GM21360 (cell line): ENCODE data around the gene LAPTM5.

Experiments
- ATAC-seq: cut with Tn5 transposase; IDR thresholded peaks from one replicate; pipeline ENCODE4 v1.9.1; 2021; ENCODE audit warnings: mild to moderate bottlenecking, moderate library complexity; ENCODE audit not compliant: unreplicated experiment

LAPTM5 gene

GRCh38 chr1:30745156-30745833, 12.3 kb downstream of the LAPTM5 start:
- no peak for ATAC-seq

- ATAC-seq: no peak
Measured at GRCh38 chr1:30744060-30744756, 13.4 kb downstream of the LAPTM5 start.

GRCh38 chr1:30743584-30744059, 14.0 kb downstream of the LAPTM5 start:
- ATAC-seq: no peak

GRCh38 chr1:30742963-30743559, 14.5 kb downstream of the LAPTM5 start:
- no peak for ATAC-seq

GRCh38 chr1:30742300-30742962, 15.1 kb downstream of the LAPTM5 start:
- no peak for ATAC-seq

- no peak for ATAC-seq
Measured at GRCh38 chr1:30741239-30741894, 16.2 kb downstream of the LAPTM5 start.

- no peak for ATAC-seq
Measured at GRCh38 chr1:30740251-30741238, 17.0 kb downstream of the LAPTM5 start.

GRCh38 chr1:30739601-30740000, 18.0 kb downstream of the LAPTM5 start:
- no peak for ATAC-seq

- no peak for ATAC-seq
Measured at GRCh38 chr1:30738715-30739559, 18.6 kb downstream of the LAPTM5 start.

- no peak for ATAC-seq
Measured at GRCh38 chr1:30738040-30738714, 19.4 kb downstream of the LAPTM5 start.

- ATAC-seq: no peak
Measured at GRCh38 chr1:30737357-30738039, 20.1 kb downstream of the LAPTM5 start.

GRCh38 chr1:30735668-30736498, 21.7 kb downstream of the LAPTM5 start:
- no peak for ATAC-seq

GRCh38 chr1:30735124-30735523, 22.4 kb downstream of the LAPTM5 start:
- no peak for ATAC-seq

GRCh38 chr1:30734580-30734979, 23.0 kb downstream of the LAPTM5 start:
- ATAC-seq: no peak

- ATAC-seq: no peak
Measured at GRCh38 chr1:30734106-30734505, 23.5 kb downstream of the LAPTM5 start.

GRCh38 chr1:30733493-30733892, 24.1 kb downstream of the LAPTM5 start:
- ATAC-seq: no peak
